Suppressor macrophage (primary cell): ENCODE measurements around the gene CEP57.
A peak's percentile ranks its signal among the peaks of the same experiment; 100 is the strongest.

ENCODE experiments used
- DNase-seq, 4 experiments: peaks; one replicate each; pipeline ENCODE4 v3.0.0-alpha.2; 2020 to 2022
- total RNA-seq, 17 experiments: gene quantifications; one replicate each; lab custom pipeline; 2026; ENCODE audit warnings: mixed read lengths in 6 of 17, inconsistent platforms in 3 of 17; lab: John Stamatoyannopoulos, UW

The CEP57 gene
- total RNA-seq, result 13.0 to 53.7 (median 28.3) reads per million in 17 experiments

GRCh38 chr11:95790123-95790932 is at the start of gene CEP57:
Gene CEP57, plus strand, starts transcription at chr11:95790498. Its CDS starts 201 bp downstream, at chr11:95790699.
- DNase-seq, result peak; percentile 97 to 99 (median 98)

- DNase-seq, result no peak
Measured at GRCh38 chr11:95750101-95750500, 40.2 kb upstream of the CEP57 start.

- no peak for DNase-seq
Measured at GRCh38 chr11:95751515-95751914, 38.8 kb upstream of the CEP57 start.

DNA sequence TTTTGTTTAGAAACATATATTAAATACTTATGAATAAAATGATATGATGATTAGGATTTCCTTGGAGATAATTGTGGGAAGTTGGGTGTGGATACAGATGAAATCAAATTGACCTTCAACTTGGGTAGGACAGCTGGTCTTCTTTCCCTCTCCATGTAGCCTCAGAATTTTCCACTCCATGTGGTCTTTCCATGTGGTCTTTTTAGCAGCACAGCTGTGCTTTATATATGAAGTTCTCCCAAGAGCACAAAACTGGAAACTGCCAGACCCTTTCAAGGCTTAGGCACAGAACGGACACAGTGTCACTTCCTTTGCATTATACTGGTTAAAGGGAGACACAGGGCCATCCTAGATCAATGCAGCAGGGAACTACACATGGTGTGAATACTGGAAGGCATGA is 29.4 kb upstream of the CEP57 start:
- DNase-seq, result no peak

- no peak for DNase-seq
Measured at GRCh38 chr11:95762534-95762933, 27.8 kb upstream of the CEP57 start.

GRCh38 chr11:95764267-95764898 is 25.9 kb upstream of the CEP57 start:
- DNase-seq, result peak; percentile 8 to 83 (median 61)

GRCh38 chr11:95766701-95767100 is 23.6 kb upstream of the CEP57 start:
- DNase-seq, result peak in 2 of 4 experiments; percentile 37 to 42

- peak; percentile 26 to 78 (median 58) for DNase-seq
Measured at GRCh38 chr11:95767498-95767897, 22.8 kb upstream of the CEP57 start.

- DNase-seq, result no peak
Measured at GRCh38 chr11:95768521-95768920, 21.8 kb upstream of the CEP57 start.

DNA sequence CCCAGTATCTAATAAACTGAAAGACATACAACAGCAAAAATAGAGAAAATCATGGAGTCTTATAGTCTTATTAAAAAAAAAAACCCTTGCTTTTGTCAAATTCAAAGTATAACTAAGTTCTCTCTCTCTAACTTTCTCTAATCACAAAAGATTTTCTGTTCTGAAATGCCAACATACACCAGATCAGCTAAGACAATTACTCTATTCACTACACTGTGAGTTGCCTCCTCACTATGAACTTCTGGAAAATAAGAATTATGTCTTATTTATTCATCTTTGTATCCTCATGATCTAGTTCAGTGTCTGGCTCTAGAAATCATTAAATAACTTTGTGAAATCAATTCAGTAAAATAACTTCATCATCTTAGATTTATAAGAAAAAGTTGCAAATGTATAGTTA is 13.4 kb upstream of the CEP57 start:
- no peak for DNase-seq

DNA sequence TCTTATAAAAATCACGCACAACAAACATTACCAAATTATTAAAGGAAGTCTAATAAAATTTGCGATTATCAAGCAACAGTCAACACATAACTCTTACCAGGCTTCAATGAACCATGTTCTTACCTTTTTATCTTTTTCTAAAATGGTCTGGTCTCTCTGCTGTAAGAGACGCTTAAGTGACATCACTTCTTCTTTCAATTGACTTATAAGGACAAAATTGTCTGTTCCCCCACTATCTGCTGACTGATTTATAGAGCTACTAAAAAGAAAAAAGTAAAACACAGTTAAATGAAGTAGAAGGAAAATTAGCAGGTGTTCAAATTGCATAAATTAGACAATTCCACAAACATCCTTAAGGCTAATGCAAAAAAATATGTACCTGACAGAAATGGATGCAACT is 11.6 kb upstream of the CEP57 start:
- DNase-seq, result no peak

DNA sequence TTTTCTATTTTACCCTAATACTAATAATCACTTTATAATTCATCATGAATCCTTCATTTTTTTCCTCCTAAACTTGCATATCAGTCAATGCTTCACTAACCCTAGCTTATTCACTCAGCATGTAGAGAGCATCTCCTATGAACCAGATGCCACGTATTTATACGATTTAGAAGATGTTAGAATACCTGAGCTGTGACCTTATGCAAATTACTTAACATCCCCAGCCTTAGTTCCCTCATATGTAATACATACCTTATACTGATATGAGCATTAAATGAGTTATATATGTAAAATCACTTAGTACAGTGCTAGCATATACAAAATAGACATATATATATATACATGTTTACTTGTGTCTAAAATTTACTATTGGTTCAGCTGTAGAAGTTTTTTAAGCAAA is 9.8 kb upstream of the CEP57 start:
- no peak for DNase-seq

- peak; percentile 18 to 42 (median 28) for DNase-seq
Measured at GRCh38 chr11:95788921-95789505, 1.3 kb upstream of the CEP57 start.

DNA sequence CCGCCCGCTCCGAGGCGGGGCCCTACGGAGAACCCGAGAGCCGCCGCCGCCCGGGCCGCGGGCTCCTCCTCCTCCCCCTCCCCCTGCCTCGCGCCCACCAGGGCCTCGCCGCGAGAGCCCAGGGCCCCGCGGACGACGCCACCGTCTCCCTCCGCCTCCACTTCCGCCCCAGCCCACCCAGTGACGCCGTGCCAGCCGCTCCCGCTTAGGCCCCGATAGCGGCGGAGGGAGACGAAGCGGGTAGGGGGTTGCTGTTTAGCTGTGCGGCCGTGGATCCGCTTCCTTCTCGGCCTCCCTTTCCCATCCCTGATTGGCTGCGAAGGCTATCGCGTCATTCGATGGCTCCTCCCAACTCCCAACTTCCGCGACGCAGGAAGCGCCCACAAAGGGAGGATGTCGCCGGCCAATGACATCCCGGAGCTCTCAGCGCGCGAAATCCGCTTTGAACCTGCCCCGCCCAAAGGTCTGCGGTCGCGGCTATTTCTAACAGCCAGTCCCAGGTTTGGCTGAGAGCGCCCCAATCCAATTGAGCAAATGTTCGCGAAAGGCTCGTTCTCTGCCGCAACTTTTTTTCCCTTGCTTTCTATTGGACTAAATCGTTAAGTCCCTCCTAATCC is 684 bp upstream of the CEP57 start, which contains the start of gene FAM76B:
TSS of gene FAM76B (minus strand) at position 277 of the 617 bp plus-strand sequence. CDS start 304 bp downstream, outside the sequence.
- peak; percentile 98 to 99 (median 98) for DNase-seq

DNA sequence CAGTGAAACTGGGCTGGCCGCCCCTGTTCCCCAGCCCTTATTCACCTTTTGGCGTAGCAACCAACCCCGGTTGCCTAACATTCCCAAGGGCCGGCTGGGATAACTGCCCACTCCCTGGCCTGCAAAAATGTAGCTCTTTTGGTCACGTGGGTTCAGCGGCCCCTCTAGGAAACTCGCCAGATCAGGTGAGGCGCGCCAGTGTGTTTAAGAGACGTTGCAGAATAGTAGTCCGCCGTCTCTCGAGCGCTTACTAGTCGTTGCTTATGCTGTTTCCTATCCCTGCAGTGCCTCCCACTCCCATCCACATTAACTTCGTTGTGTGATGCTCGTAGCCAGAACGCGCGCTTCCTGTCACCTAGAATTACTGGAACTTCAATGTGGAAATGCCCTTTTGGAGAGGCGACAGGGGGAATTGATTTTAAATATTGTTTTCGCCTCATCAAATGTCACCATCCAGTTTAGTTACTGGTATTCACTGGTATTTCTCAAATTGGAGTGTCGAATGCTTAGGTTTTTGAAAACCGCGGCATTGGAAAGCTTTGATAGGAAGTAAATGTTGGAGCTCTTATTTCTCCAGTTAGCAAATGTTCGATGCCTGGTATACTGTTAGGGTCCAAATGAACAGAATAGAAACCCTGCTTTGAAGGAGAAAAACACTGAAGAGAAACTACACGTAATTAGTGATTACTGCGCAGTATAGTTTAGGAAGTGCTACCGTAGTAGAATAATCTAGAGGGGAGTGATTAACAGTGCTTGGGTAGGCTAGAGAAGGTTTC is 823 bp downstream of the CEP57 start:
- DNase-seq, result peak; percentile 53 to 68 (median 60)

DNA sequence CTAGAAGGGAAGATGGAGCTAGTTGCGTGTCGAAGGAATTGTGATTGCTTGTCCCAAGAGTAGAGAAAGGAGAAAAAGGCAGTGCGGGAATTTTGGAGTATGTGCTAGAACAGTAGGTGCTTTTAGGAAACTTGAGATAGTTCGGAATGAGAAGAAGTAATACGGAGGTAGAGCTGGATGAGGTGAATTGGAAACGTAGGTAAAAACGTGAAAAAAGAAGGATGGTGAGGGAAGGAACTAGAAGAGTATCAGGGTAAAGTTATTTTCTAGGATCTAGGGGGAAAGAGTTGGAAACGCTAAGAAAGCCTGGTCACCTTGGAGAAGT is 1.4 kb downstream of the CEP57 start:
- DNase-seq, result no peak

GRCh38 chr11:95792200-95792599 is 1.9 kb downstream of the CEP57 start:
- no peak for DNase-seq

DNA sequence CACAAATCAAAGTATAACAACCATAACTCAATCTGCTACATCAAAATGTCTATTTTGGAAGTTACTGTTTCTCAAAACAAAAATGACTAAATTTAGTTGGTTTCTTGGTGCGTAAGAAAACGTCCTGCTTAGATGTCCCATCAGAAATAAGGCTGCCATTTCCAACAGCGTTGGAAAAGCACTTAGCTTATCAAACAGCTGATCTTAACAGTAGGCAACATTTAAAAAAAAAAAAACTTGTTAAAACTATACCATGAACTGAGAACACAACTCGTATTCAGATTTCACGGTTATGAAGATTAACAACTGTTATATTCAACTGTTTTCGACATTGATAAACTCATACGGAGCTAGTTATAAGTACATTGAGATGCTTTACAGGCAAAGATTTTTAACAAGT is 2.4 kb downstream of the CEP57 start:
- DNase-seq, result no peak

- no peak for DNase-seq
Measured at GRCh38 chr11:95793116-95793515, 2.8 kb downstream of the CEP57 start.

GRCh38 chr11:95794086-95794485 is 3.8 kb downstream of the CEP57 start:
- no peak for DNase-seq

- DNase-seq, result no peak
Measured at GRCh38 chr11:95795627-95796295, 5.5 kb downstream of the CEP57 start.

DNA sequence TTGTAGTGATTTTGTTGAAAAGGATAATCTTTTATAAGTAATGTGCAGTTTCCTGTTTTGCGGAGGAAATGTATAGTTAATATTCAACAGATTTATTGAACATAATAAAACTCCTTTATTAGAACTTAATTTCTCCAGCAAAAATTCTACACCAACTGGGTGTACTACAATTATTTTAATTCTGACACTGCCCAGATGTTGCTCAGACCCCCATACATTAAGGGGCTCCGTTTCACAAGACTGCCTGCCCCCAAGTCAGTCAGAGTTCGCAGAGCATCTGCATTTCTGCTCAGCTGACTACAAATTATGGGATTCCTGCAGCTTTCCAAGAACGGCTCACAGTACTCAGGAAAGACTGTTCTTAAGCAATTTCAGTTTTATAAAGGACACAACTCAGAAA is 6.2 kb downstream of the CEP57 start:
- no peak for DNase-seq
